Stimulated activated CD8-positive, alpha-beta memory T cell treated with anti-CD3 and anti-CD28 coated beads, Interleukin-4, amount 100 ng/mL, for 4 hours (primary cell): ENCODE results near the gene PNPO.
A peak's percentile ranks its signal among the peaks of the same experiment; 100 is the strongest.

Source experiments
- DNase-seq, 2 donors: peaks; one replicate each; pipeline ENCODE4 v3.0.0-alpha.2; 2020; ENCODE audit warnings: low read depth in 2 of 2, low spot score in 1 of 2

PNPO gene

DNA sequence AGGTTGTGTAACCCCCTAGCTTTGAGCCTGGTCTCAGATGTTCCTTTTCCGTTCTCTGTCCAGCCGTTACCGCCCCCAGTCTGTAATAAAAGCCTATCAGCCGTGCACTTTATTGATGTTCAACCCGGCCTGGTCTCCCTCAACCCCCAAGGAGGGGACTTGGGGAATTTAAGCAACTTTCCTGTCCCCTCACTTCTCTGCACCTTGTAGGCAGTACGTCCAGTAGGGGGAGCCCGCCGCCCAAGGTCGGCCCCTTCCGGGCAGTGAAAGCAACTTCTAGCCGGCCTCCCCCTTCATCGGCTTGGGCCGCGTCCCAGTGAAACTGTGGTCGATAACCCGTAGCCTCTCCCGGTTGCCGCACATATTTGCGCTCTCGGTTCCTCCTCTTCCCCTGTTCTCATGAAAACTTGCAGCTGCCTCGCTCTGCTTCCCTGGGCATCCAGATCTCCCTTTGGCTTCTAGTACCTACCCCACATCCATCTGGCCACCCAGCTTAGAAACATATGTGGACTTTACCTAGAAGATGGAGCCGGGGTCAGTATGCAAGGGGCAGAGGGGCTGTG lies 7.9 kb downstream of the PNPO start:
- DNase-seq, result peak; percentile 58 to 59

DNA sequence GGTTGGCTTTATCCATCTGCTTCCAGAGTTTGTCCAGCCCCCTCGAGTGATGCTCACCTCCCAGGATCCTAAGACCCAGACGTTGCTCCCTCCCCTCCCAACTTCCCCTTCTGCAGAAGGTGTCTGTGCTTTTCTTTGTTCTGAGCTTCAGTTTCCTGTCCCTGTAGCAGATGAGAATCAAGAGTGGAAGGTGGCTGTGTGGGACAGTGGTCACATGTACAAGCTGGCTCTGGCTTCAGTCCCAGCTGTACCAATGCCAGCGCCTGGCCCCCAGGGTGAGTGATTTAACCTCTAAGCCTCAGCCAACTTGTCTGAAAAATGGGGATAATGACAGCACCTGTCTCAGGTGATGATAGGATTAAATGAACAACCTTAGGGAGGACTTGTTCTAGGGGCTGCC lies 8.6 kb downstream of the PNPO start:
- no peak for DNase-seq

DNA sequence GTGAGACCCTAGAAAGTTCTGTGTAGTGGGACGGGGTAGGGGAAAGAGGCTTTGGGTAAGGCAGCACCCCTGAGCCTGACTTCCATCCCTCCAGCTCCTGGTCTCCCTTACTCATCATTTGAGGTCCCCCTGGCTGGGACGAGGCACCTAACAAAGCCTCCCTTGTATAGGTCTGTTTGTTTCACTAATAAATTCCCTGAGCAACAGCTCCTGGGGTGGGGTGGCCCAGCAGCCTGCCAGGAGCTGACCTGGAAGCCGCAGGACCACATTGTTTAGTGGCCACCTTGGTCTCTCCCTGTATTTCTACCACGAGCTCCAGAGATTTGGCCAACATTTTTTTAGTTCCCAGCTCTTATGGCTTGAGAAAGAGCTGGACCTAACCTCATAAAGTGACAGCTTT lies 9.1 kb downstream of the PNPO start:
- no peak for DNase-seq

DNA sequence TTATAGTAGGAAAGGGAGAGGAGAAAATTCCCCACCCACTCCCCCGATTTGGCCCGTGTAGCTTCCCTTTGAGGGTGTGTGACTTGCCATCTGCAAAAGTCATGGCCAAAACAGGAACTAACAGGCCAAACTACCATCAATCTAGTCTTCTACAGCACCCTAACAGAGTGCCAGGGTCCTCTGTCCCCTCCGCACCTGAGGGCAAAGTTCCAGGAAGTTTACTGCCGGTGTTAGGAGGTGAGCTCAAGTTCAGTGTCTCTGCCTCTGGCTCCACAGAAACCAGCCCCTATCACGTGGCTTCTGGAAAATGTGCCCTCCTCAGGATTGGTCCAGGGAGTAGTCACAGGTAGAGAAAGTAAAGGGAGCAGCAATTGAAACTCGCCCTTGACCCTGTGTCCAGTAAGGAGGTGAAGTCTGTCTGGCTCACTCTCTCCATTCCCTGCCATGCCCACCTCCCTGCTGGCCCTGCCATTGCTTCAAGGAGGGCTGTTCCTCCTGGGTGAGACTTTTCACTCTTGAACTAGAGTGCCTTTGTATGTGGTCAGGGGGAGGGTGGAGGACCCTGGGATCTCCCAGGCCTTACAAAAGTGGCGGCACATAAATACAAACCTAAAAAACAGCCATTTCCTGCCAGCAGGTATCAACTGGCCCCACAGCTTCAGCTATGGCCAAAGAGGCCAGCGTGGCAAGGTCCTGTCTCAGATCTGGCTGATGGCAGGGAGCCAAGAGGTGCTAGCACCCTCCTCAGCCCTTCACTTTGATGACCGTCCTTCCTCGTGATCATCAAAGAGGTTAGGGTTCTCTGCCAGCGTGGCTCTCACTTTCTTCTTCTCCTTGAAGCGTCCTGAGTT lies 11.0 kb downstream of the PNPO start:
- DNase-seq, result no peak

DNA sequence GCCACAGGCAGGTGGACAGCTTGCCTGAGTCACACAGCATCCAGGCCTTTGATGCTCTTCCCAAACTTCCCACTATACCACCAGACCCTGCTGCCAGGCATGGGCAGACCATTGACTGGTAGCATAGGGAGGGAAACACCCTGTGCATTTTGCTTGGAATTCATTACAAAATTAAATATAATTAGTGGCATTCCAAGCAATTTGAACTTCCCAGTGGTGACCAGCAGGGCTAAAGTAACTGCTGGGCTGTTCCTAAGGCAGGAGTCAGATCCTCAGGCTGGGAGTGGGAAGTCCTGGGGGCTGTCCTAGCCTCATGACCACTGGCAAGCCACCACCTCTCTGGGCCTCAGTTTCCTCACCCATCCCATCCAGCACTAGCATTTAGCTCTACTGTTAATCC lies 12.5 kb downstream of the PNPO start:
- DNase-seq, result no peak

DNA sequence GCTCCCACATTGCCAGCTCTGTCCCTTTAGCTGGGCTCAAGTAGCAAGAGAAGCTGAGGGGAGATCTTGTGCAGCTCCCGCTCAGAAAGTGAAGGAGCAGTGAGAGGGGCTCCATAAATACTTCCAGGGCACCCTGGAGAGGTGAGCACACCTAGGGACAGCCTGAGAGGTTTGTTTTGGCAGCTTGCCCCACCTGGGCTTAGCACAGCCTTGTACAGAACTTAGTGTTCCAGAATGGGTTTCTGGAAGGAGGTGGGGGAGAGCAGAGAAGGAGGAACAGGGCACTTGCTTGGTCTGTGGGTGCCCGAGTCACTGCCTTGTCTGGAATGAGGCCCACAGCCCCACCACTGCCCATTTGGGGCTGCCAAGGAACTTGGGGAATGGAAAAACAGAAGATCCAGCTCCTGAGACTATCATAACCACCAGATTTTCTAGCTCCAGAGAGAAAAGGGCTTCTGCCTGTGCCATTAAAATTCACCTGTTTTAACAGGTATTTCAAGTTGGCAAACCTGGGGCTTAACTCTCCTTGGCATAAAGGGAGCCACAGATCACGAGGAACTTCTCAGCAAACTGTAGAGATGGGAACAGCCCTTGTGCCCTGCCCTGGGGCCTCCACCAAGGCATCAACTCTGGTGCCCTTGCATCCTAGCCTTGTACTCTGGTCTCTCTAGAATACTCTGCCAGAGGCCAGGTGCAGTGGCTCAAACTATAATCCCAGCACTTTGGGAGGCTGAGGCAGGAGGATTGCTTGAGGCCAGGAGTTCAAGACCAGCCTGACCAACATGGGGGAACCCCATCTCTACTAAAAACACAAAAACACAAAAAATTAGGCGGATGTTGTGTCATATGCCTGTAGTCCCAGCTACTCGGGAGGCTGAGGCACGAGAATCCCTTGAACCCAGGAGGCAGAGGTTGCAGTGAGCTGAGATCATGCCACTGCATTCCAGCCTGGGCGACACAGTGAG lies 14.4 kb downstream of the PNPO start:
- no peak for DNase-seq

DNA sequence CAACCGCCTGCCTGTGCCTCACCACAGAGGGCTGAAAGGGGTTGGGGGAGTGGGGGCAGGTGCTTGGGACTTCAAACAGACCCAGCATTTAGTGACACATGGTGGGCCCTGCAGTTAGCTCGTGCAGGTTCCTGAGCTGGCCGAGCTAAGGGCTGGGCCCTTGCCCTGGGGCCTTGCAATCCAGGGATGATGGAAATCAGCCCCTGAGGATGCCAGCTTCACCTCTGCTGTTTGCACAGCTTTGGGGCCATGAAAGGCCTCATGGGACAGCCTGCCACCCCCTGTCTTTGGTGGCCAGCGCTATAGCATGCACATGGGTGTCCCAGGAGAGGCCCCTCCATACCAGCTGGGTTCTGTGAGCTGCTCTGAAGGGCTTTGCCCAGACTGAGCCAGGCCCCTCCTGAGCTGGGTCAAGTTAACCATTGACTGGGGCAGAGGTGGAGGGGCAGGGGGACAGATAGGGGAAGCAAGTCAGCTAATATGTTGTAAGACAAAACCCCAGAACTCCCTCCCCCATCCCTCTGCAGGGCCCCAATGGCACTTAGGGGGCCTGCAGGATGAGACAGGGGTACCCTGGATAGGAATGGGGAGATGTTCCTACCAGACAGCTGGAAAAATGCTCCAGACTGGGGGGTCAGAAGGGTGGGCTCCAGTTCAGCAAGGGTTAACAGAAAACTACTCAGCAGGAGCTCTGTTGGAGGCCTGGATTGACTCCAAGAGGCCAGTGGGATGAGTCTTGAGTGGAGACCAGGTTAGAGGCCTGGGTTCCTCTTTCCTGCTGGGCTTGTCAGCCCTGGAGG lies 15.6 kb downstream of the PNPO start:
- DNase-seq, result no peak

DNA sequence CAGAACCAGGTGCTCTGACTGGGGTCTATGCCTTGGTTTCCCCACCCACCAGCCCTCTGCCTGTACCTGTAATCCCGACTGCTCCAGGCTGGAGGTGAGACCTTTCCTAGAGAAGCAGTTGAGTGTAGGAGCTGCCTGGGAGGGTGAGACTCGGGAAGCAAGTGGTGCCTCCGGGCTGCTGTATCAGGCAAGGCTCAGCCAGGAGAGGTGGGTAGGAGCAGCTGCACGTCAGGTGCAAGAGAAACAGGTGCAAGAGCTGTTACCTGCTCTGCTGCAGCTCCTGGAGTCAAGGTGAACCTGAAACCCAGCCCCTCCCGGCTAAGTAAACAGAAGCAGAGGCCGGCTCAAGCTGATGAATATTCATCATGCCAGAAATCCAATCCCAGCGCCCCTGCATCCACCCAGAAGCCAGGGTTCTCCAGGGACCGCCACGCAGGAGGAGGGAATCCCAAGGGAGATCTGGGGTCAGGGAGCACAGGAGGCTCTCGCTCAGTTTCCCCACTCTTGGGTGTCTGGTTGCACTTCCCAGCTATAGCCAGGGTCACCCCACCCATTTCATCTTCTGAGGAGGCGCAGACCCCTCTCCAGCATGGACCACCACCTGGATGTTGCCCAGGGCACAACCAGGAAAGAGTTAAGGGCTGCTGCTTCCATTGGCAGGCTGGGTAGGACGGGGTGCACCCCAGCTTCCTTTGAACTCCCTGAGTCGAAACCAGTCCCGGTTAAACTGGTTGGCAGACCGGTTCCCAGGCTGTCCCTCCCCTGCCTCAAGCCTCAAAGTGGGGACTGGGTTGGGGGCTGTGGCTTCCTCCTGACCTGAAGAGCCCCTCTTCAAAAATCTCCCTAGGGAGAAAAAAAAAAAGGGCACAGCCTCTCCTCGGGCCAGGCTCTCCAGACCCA lies 16.5 kb downstream of the PNPO start, which contains the start of gene PRR15L:
Gene PRR15L (minus strand): TSS at position 293 of the 900 bp plus-strand sequence. CDS start 4,649 bp downstream, outside the sequence.
- DNase-seq, result no peak

DNA sequence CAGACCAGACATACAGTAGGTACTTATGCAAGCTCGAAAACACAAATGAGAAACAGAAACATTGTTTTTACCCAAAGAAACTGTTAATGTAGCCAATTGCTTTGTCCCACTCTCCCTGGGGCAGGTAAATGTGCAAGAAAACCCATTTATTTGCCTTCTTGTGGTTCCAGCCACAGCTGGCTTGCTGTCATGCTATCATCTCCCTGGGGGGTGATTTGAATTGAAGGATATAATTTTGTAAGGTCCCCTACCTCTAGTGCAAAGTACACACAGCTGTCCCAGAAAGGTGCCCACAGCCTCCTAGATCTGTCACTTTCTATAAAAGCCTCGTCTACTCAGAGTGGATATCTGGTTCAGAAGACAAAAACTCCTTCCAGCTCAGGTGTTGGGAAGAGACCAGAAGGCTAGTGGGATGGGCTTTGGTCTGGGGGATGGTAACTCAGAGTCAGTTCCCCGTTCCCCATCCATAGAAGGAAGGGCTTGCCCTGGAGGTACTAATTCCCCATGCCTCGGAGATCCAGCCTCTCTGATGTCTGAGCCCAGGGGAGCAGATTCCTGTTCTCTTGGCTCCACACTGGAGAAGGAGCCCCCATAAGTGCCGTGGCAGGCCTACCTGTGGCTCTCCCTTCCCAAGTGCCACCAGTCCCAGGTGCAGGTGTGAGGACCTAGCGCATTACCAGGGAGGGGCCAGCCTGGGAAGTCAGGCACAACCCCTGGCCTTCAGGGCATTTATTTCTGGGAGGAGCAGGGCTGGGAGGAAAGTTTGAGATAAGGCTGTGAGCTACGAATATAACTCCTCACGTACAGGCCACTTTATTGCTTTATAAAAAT lies 18.7 kb downstream of the PNPO start:
- DNase-seq, result no peak

DNA sequence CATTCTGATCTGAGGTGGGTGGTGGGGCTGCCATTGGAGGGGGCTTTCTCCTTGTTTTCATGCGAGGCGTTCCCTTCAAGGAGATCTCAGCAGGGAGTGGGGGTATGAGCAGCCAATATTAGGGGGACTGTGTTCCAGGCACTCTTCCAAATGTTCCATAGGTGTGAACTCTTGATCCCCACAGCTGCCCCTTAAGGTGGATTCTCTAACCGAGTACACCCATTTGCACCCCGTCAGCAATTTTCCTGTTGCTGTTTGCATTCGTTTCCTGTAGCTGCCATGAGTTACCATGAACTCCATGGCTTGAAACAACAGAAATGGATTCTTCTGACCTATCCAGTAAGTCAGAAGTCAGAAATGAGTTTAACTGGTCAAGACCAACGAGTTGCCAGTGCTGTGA lies 20.0 kb downstream of the PNPO start:
- no peak for DNase-seq

DNA sequence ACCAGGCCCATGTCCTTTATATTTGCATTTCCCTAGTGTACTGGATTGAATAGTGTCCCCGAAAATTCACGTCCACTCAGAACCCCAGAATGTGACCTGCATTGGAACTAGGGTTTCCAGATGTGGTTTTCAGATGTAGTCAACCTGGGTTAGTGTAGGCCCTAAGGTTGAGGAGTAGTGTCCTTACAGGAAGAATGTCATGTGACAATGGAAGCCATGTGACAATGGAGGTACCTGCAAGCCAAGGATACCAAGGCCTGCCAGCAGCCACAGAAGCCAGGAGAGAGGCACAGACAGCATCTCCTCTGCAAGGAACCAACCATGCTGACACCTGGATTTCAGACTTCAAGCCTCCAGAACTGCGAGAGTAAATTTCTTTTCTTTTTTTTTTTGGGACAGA lies 21.5 kb downstream of the PNPO start:
- no peak for DNase-seq

DNA sequence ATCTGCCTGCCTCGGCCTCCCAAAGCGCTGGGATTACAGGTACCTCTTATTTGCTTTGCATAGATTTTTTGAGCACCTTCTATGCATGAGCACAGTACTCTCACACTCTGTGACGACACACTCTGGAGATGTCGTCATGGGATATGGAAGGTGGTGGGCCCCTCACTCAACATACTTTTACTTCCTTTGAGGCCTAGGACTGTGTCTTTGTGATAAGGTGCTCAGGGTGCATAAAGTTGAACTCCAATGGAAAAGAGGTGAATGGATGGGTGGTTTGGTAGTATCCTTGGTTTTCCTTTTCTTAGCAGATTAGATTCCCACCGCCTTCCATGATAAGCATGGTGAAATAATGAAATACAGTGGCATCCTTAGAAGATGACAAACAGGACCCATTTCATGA lies 23.5 kb downstream of the PNPO start:
- no peak for DNase-seq

DNA sequence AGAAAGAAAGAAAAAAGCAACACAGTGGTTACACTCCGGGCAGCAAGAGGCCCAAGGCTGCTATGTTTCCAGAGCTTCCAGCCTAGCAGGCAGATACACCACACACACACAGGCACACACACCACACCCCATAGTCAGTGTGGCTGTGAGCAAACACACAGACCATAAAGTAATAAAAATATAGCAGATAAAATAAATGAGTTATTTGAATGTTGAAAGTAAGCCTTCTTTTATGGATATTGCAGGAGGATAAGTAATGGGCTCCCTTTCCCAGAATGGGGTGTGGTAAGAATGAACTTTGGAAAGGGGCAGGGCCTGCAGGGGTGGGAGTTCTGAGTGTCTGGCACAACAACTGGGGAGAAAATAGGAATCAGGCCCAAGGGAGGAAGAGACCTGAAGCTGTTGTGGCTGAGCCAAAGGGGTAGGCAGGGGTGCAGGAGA lies 24.7 kb downstream of the PNPO start:
- DNase-seq, result no peak

DNA sequence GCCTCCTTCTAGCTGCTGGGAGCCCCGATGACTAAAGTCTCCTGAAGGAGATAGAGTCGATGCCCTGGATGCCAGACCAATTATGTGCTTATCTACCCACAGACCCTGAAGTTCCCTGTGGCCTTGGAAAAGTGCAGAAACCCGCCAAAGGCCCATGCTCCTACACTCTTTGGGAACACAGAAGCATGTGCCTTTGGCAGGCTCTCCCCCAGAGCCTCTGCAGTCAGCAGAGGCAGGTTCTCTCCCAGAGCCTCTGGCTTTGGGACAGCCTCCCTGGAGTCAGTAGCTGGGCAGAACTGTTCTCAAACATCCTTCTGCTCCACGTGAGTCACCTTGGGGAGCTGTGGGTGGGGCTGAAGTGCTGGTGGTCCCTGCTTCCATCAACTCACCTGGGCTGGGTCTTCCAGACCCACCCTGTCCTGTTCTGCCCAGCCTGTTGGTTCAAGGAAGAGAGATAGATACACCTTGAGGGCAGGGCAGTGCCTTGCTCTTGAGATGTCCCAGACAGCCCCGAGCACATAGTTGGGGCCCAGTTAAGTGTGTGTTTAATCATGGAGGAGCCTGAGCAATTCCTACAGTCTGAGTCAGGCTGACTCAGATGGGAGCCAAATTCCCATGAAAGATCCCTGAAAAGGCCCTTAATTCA lies 26.4 kb downstream of the PNPO start:
- DNase-seq, result no peak

DNA sequence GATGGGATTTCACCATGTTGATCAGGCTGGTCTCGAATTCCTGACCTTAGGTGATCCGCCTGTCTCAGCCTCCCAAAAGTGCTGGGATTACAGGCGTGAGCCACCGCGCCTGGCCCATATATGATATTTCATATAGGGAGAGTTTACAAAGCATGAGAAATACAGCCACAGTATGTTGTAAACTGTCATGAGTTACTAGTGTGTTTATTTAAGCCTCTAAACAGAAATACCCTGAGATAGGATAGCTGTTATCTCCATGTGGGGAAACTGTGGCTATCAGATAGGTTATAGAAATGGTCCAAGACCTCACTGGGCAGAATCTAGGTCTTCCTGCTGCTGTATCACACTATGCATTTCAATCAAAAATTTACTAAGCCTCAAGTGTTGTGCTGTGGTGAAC lies 27.5 kb downstream of the PNPO start:
- DNase-seq, result no peak

DNA sequence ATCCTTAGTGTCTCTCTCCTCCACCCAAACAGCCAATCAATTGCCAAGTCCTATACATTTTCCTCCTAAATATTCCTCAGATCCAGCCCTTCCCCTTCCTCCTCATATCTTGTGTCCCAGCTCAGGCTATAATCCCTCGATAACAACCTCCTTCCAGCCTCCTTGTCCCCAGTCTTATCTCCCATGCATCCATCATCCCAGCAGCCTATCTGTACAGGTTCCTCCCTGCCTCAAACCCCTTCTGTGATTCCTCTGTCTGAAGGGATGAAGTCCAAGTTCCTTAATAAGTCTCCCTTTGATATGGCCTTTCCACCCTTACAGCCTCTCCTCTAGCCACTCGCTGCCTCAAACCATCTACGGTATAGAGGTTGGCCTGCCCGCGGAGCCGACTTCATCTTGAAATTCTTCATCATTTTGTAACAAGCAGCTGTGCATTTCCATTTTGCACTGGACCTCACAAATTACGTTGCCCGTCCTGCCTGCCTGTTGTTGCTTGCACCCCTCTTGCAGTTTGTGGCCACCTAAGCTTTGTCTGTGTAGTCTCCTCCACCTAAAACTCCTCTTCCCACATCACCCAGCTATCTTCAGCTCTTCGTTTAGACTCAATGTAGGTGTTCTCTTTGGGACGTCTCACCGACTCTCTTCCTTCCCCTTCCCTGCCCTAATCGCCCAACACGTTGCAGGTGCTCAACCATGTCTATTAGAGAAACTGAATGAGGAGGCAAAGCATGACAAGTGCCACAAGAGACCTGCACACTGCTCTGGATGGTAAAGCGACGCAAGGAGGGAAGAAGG lies 28.8 kb downstream of the PNPO start:
- no peak for DNase-seq

DNA sequence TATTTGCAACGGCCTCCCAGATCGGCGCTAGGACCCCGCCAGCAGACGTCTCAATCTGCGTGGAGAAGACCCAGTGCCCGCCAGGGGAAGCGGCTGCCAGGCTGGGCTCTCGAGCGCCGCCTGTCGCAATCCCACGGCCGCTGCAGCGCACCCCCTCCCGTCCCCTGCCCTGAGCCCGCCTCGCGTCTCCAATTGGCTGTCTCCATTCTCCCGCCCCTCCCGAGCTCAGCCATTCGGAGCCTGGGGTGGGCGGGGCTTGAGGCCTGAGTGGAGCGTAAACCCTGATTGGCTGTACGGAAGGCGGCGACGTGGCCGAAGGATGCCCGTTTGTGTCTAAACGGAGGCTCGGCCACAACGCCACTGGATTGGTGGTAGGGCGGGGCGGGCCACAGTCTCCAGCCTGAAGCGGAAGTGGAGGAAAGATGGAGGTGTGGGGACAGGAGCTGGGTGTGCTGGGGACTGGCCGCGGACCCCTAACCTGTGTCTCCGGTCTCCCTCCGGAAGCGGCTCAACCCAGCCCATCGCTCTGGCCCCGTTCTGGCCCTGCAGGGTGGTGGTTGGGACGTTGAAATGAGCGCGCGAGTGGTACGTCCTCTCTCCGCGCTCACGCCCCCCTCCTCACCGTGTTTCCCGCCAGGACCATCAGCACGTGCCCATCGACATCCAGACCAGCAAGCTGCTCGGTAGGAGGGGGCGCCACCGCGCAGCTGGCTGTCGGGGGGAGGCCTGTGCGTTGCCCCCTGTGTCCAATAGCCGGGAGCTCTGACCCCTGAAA lies 29.5 kb downstream of the PNPO start, which contains the start of gene CDK5RAP3:
Gene CDK5RAP3 (plus strand): TSS at position 389 of the 775 bp plus-strand sequence. CDS start 34 bp downstream, at position 423.
- peak; percentile 97 for DNase-seq
